K562 (cell line): ENCODE measurements around the gene CEBPE. TPM values are rescaled to one million over a fixed set of nuclear protein-coding genes. Genes with fewer than 3 reads are reported as not detected.

Source experiments
- KLF6 ChIP-seq: fragments of 250-450 bp; sonication (Bioruptor Pico); IDR thresholded peaks from 2 replicates; pipeline ENCODE4 v1.4.0; 2020; ENCODE audit warnings: mild to moderate bottlenecking, moderate library complexity, borderline replicate concordance
- MGA ChIP-seq: fragments of 450-650 bp; IDR thresholded peaks from 2 replicates; pipeline ENCODE4 v1.6.1; 2016; ENCODE audit warnings: mild to moderate bottlenecking, moderate library complexity
- PCBP1 ChIP-seq: fragments of 200-400 bp; formaldehyde crosslinking; IDR thresholded peaks from 2 replicates; pipeline ENCODE4 v1.6.1; 2018; ENCODE audit warnings: mild to moderate bottlenecking, low read depth, low read length; ENCODE audit not compliant: poor library complexity, severe bottlenecking
- PHB2 ChIP-seq: fragments of 450-650 bp; IDR thresholded peaks from 2 replicates; pipeline ENCODE4 v1.6.1; 2017; ENCODE audit warnings: low read depth
- STAT5A ChIP-seq: IDR thresholded peaks from 2 replicates; pipeline ENCODE4 v1.6.1; 2012; ENCODE audit warnings: low read length, inconsistent platforms, borderline replicate concordance
- TRIM25 ChIP-seq: fragments of 450-650 bp; IDR thresholded peaks from 2 replicates; pipeline ENCODE4 v1.7.0; 2016; ENCODE audit warnings: borderline replicate concordance
- ZHX1 ChIP-seq: fragments of 150-350 bp; conservative IDR thresholded peaks from 2 replicates; pipeline ENCODE4 v1.6.1; 2014; ENCODE audit warnings: low read length
- ZNF589 ChIP-seq: fragments of 200-800 bp; sonication (Bioruptor generic); IDR thresholded peaks from 2 replicates; pipeline ENCODE4 v1.6.1; 2016; ENCODE audit warnings: low read depth, missing genetic modification characterization, missing compliant biosample characterization
- polyA plus RNA-seq, 8 experiments: library from polyadenylated mRNA; depleted of rRNA in 4 of 8; stranded (reverse) in 5 of 8; unstranded in 3 of 8; fragments of >200 nt; fragmentation: Nextera tagmentation in 2 of 8; fragmentation: Illumina TruSeq in 1 of 8; extraction: Ambion mirVana in 2 of 8; extraction: Trizol in 1 of 8; gene quantifications; 2 replicates each; pipeline versions ENCODE4 v1.2.1 to v1.2.3, GENCODE V29; 2011 to 2014; ENCODE audit warnings: inconsistent platforms in 1 of 8, missing spikeins in 1 of 8
- total RNA-seq, 7 experiments: library from RNA; depleted of rRNA in 6 of 7; stranded (reverse); fragments of >200 nt in 6 of 7; fragmentation: Illumina TruSeq in 2 of 7; extraction: Trizol in 2 of 7; gene quantifications; 2 replicates each; pipeline versions ENCODE4 v1.2.1 to v1.2.3, GENCODE V29; 2011 to 2021; ENCODE audit warnings: low replicate concordance in 1 of 7

CEBPE gene
- total and polyA plus RNA-seq, 9 of the 15 experiments (the other 6 are each of a cell fraction or from before 2014, with no cell fraction given), result 0.09 to 0.15 (median 0.13) TPM; not detected in 6

- no peak; the same call in 1 of the 2 replicates for TF ChIP-seq MGA
- TF ChIP-seq PCBP1, result peak; percentile 45
- TF ChIP-seq ZHX1, result no peak
- peak; percentile 94 for TF ChIP-seq STAT5A
- TF ChIP-seq ZNF589, result peak; percentile 95
- TF ChIP-seq KLF6, result 0 out of 2 replicates have a peak, but pooled peaks have one; percentile 41
- peak; percentile 91 for TF ChIP-seq PHB2
- no peak for TF ChIP-seq TRIM25
These were observed 6.5 kb downstream of the CEBPE start (continued) for GRCh38 chr14:23112359-23113178.
